A204.1 (cell line): Measurements from ENCODE around the gene MOV10.

Experiments
- FAIRE-seq: peaks from 2 replicates; lab custom pipeline; 2012; peaks lifted over from hg19 to GRCh38; lab: Jason Lieb, UNC

The MOV10 gene

DNA sequence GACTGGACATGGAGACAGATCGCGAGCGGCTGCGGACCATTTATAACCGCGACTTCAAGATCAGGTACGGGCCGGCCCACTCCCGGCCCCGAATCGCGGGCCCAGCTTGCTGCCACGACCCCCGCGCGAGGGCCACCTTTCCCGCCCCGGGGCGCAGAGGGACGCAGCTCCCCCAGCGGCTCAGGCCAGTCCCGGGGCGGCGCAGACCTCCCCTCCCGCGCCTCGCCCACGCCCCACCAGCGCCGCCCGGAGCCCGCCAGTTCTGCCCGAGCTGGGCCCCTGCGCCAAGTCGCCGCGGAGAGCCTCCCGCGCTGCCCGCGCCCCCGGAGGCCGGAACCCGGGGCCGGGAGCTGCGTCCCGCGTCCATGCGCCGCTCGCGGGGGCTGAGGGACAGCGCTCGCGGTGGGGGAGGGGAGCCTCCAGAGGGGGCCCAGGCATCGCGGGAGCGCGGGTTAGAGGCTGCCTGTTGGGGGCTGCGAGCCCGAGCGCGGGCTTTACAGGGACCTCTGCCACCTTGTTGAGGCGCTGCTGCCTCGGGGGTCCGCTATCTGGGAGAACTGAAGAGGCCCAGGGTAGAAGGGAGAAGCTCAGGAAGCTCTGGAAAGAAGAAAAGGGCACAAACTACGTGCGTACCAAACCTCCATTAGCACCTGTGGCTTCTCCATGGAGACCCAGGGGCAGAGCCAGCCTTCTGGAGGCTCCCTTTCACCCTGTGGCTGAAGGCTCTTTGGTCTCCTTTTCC, 698 bp downstream of the MOV10 start:
- no peak for FAIRE-seq

GRCh38 chr1:112675728-112676381, 1.4 kb downstream of the MOV10 start:
- no peak for FAIRE-seq

DNA sequence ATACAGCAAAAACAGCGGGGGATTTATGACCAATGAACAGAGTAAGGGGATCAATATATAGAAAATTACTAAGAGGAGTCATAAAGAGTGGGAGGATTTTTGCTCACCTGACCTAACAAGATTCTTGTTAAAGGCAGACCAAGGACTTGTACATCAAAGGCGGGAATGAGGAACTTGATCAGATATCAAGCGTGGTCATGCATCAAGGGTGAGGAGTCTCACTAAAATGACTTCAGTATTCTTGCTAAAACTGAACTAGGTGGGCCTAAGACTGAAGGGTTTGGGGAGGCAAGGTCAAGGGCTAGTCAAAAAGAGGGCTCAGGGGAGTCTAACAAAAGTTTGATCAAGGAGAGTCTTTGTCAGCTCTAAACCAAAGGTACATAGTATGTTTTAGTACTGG, 2.1 kb downstream of the MOV10 start:
- no peak for FAIRE-seq

DNA sequence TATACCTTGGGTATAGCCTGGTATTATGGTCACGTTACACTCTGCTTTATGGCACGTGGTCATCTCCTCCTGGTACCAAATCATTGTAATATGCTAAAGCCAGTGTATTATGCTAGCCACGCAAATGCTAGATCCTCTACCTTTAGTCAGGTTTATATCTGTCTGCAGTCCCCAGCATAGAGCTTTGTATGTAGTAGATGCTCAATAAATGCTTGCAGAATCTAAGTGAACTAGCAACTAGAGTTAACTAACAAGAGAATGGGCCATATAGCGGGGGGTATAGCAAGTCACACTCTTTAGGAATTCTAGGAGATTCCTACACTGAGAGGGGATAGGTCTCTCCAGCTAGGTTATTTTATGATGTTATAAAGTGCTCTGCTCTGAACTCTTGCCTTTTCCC, 3.0 kb downstream of the MOV10 start:
- no peak for FAIRE-seq

GRCh38 chr1:112678605-112679004, 4.1 kb downstream of the MOV10 start:
- FAIRE-seq, result no peak

DNA sequence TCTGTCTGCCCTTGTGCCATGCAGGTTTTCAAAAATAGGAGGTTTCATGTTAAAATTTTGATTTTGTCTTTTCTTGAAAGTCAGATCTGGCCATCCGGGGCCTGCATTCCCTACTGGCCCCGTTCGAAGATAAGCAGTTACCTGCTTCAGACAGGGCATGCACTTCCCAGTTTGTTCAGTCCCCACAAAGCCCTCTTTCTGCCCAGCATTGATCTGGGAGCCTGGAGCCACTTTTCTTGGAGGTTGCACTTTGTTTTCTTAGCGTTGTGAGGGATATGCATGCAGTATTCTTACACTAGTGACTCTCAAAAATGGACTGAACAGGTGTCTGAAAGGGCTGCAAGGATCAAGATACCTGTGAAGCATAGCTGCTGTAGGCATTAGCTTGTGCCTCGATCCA, 11.5 kb downstream of the MOV10 start:
- no peak for FAIRE-seq

DNA sequence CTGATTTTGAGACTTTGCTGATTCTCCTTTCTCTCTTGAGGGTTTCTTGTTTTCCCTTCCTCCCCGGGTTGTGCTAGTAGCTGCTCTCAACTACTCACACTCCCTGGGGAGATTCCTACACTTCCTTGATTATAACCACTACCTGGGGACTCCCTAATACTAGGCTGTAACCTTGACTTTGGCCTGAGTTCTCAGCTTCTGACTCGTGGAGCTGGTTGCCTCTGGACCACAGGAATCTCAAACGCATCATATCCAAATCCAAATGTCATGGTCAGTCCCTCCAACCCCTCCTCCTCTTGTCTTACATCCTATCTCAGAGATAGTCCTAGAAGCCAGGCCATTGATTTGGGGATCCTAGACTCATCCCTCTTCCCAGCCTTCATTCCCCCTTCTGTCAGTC, 12.0 kb downstream of the MOV10 start:
- FAIRE-seq, result no peak

GRCh38 chr1:112686835-112687234, 12.4 kb downstream of the MOV10 start:
- FAIRE-seq, result no peak

DNA sequence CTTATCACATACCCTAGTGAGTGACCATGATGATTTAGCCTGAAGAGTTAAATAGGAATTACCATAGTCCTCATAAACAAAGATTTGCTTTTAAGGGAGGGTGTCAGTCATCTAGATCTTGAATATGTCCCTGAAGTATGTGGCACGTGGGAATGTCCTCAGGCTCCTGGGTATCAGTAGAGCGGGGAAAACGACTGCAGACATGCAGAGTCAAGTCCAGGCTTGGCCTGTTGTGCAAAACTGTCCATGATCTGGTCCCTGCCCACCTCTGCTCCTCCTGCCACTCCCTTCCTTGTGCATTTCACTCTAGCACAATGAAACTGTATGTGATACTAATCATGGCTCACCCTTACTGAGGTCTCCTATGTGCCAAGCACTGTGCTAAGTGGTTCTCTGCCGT, 12.9 kb downstream of the MOV10 start:
- no peak for FAIRE-seq

GRCh38 chr1:112687785-112688496, 13.5 kb downstream of the MOV10 start:
- FAIRE-seq, result no peak

- no peak for FAIRE-seq
Measured at GRCh38 chr1:112688781-112689193, 14.3 kb downstream of the MOV10 start.

- FAIRE-seq, result no peak
Measured at GRCh38 chr1:112689196-112689841, 14.9 kb downstream of the MOV10 start.

DNA sequence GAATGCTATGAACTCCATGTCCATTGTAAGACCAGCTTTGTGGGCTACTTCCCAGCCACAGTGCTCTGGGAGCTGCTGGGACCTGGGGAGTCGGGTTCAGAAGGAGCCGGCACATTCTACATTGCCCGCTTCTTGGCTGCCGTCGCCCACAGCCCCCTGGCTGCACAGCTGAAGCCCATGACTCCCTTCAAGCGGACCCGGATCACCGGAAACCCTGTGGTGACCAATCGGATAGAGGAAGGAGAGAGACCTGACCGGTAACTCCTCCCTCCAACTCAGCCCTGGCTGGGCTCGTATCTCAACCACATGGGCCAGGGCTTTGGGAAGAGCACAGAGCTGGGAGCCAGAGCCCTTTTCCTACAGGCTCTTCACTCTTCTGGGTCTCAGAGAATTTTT, 15.4 kb downstream of the MOV10 start:
- no peak for FAIRE-seq

DNA sequence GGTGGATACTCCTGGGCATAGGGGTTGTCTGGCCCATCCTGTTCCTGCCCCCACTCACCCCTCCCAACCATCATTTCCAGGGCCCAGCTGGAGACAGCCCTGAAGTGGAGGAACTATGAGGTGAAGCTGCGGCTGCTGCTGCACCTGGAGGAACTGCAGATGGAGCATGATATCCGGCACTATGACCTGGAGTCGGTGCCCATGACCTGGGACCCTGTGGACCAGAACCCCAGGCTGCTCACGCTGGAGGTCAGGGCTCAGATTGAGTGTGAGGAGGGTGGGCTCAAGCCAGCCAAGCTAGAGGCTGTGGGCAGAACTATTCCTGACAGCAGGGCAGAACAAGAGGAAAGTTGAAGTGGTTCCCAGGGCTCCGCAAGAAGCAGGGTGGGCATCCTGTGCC, 18.2 kb downstream of the MOV10 start:
- FAIRE-seq, result no peak

- no peak for FAIRE-seq
Measured at GRCh38 chr1:112693821-112694220, 19.4 kb downstream of the MOV10 start.

- FAIRE-seq, result no peak
Measured at GRCh38 chr1:112694363-112694929, 20.0 kb downstream of the MOV10 start.

DNA sequence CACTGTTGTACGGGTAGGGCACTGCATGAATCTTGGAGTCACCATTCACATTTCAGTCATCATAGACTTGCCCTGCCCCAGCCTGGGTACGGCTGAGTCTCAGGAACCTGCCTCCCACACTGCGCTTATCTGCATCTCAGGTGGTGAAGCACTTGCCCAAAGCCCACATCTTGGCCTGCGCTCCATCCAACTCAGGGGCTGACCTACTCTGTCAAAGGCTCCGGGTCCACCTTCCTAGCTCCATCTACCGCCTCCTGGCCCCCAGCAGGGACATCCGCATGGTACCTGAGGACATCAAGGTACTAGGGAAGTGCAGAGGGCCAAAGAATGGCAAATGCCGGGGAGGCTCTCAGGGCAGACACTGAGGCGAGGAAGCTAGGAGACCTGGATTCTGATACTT, 20.8 kb downstream of the MOV10 start:
- no peak for FAIRE-seq

DNA sequence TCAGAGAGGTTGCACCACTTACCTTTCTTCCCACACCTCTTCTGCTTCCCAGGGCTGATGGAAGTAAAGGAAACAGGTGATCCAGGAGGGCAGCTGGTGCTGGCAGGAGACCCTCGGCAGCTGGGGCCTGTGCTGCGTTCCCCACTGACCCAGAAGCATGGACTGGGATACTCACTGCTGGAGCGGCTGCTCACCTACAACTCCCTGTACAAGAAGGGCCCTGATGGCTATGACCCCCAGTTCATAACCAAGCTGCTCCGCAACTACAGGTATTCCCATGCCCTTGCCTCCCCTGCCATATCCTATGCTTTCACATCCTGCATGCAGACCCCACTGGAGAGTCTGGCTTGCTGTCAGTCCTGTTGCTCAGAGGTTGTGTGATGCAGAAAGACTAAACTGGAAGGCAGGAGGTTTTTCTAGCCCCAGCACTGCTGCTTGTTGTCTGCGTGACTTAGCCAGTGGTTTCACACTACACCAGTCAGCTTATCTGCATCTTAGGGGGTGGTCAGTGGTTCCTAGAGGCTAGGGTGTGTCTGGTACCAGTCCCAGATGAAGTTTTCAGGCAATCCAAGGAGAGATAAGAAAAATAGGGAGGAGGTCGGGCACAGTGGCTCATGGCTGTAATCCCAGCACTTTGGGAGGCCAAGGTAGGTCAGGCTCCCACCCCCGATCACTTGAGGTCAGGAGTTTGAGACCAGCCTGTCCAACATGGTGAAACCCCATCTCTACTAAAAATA, 22.3 kb downstream of the MOV10 start:
- FAIRE-seq, result no peak

- FAIRE-seq, result no peak
Measured at GRCh38 chr1:112697781-112698201, 23.3 kb downstream of the MOV10 start.

GRCh38 chr1:112698366-112699310, 24.2 kb downstream of the MOV10 start:
- FAIRE-seq, result no peak
